Esophagus muscularis mucosa (tissue), 4 donors: ENCODE measurements around the gene OR4D9. TPM values are rescaled to one million over a fixed set of nuclear protein-coding genes. Genes with fewer than 3 reads are reported as not detected.
"Not testable (repeated sequence)": the region's sequence is repeated elsewhere in the genome, so short reads cannot be mapped to it uniquely, and the experiment has no call there.

Source experiments
- DNase-seq: peaks from one replicate; pipeline ENCODE4 v3.0.0-alpha.2; 2017; ENCODE audit errors: extremely low spot score
- H3K27ac ChIP-seq, 4 donors: fragments of 200-600 bp; sonication (generic); replicated peaks in 1 of 4; 1 replicate in 3 of 4; 2 replicates in 1 of 4; pipeline ENCODE4 v1.5.1; 2016 to 2019; ENCODE audit warnings: mild to moderate bottlenecking in 1 of 4
- H3K27me3 ChIP-seq, 4 donors: fragments of 200-600 bp; sonication (generic); one replicate each; pipeline versions ENCODE4 v1.5.1 to v1.6.0; 2016 to 2019
- H3K36me3 ChIP-seq, 4 donors: fragments of 200-600 bp; sonication (generic); one replicate each; pipeline ENCODE4 v1.5.1; 2016 to 2019
- H3K4me1 ChIP-seq, 4 donors: fragments of 200-600 bp; sonication (generic); one replicate each; pipeline ENCODE4 v1.5.1; 2016 to 2019
- H3K4me3 ChIP-seq, 4 donors: fragments of 200-600 bp; sonication (generic); 1 replicate in 2 of 4; 2 replicates in 2 of 4; pipeline ENCODE4 v1.5.1; 2016 to 2019; ENCODE audit warnings: mild to moderate bottlenecking in 4 of 4, moderate library complexity in 1 of 4
- H3K9me3 ChIP-seq, 4 donors: fragments of 200-600 bp; sonication (generic); 1 replicate in 3 of 4; 2 replicates in 1 of 4; pipeline ENCODE4 v1.5.1; 2016 to 2019
- CTCF ChIP-seq, 3 experiments: fragments of 200-600 bp in 2 of 3; fragments of 450-650 bp in 1 of 3; sonication (generic) in 2 of 3; IDR thresholded peaks; one replicate each; pipeline ENCODE4 v1.5.1; 2017 to 2019; ENCODE audit warnings: antibody characterized with exemption in 3 of 3, mild to moderate bottlenecking in 2 of 3, moderate library complexity in 1 of 3
- EP300 ChIP-seq: sonication (generic); formaldehyde crosslinking; IDR thresholded peaks from one replicate; pipeline ENCODE4 v1.6.1; 2017; ENCODE audit warnings: antibody characterized with exemption
- POLR2A ChIP-seq: fragments of 450-650 bp; IDR thresholded peaks from one replicate; pipeline ENCODE4 v1.6.1; 2017; ENCODE audit warnings: antibody characterized with exemption, moderate library complexity, mild to moderate bottlenecking, low read depth
- POLR2AphosphoS5 ChIP-seq, 2 donors: sonication (generic); formaldehyde crosslinking; IDR thresholded peaks; one replicate each; pipeline ENCODE4 v1.6.1; 2017; ENCODE audit warnings: antibody characterized with exemption in 2 of 2
- WGBS: methylation state at CpG from one replicate; pipeline ENCODE4 v1.1.5; 2018; 5-methylcytosine and 5-hydroxymethylcytosine counted together
- intact Hi-C: fragments of 100-400 bp; cut with DNase I; formaldehyde crosslinking; loops from one replicate; pipeline ENCODE4 v1.15.1; 2023
- total RNA-seq, 4 donors: library from RNA; depleted of rRNA; stranded (reverse); fragments of >200 nt; gene quantifications; one replicate each; pipeline versions ENCODE4 v1.1.0 to v1.2.1, GENCODE V29; 2016

OR4D9 gene
- total RNA-seq, 4 donors from 2014 or later, result not detected

DNA sequence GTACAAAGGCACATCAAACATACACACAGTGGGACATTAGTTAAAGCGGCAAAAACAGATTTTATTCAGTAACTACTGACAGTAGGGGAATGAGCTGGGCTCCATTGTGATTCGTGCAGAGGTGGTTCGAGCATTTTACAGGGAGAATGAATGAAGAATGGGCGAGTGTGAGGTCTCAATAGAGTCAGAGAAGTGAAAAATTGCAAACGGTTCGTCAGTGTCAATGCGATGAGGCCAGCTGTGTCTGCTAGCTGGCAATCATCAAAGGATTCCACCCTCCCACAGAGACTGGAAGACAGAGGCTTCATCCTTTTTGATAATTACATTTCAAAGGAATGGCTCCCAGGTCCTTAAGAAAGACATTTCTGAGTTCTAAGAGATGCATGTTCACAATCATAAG lies 17.4 kb downstream of the OR4D9 start:
- Histone ChIP-seq H3K9me3 (no peaks in the 10 kb centered on the region), H3K4me1 (no peaks in the 10 kb centered on the region), H3K4me3 (no peak overlapping the region), H3K27ac (no peak overlapping the region), H3K27me3 (peaks cover 0 to 13% (median 0%) of the 10 kb centered on the region in 4 donors), H3K36me3 (no peaks in the 10 kb centered on the region)
- 59% methylated on average over 7 of the region's 7 CpGs for WGBS
- TF ChIP-seq EP300 (no peak), POLR2AphosphoS5 (IDR thresholded peaks at IDR 0.05) (no peak), POLR2A (no peak), CTCF (IDR thresholded peaks at IDR 0.05) (no peak)
- no peak for DNase-seq
- intact Hi-C loops, result no loop called here

DNA sequence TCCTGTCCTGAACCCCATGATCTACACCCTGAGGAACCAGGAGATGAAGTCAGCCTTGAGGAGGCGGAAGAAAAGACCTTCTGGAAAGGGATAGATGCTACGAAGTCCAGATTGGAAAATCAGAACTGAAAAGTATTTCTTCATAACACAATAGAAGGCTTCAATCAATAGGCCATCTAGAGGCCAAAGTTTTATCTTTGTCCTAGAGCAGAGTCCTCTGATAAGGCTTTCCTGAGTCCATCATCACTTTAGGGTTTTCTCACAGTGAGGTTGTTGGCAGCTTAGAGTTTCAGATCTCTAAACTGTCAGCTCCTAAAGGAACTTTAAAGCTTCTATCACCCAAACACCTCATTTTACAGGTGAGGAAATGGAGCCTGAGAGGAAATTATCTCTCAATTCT lies 21.3 kb downstream of the OR4D9 start:
- no peak for DNase-seq
- Histone ChIP-seq H3K27me3 (peaks cover 0 to 4% (median 0%) of the 10 kb centered on the region in 4 donors), H3K27ac (no peak overlapping the region), H3K36me3 (no peaks in the 10 kb centered on the region), H3K4me3 (no peak overlapping the region), H3K4me1 (peaks cover 0 to 9% (median 6%) of the 10 kb centered on the region in 4 donors), H3K9me3 (no peaks in the 10 kb centered on the region)
- no peak for TF ChIP-seq CTCF (IDR thresholded peaks at IDR 0.05)
- TF ChIP-seq POLR2A, result no peak
- TF ChIP-seq EP300, result no peak
- TF ChIP-seq POLR2AphosphoS5 (IDR thresholded peaks at IDR 0.05), result no peak
- WGBS, result 94% methylated on average over 2 of the region's 2 CpGs
- intact Hi-C loops, result loop anchor here (10.0 kb wide), 2 partner anchors 82 to 272 kb away; partner anchors contain the start of gene OSBP

GRCh38 chr11:59534676-59535075 lies 23.3 kb downstream of the OR4D9 start:
- Histone ChIP-seq H3K36me3 (no peaks in the 10 kb centered on the region), H3K27ac (no peak overlapping the region), H3K4me1 (peaks cover 0 to 12% (median 11%) of the 10 kb centered on the region in 4 donors), H3K27me3 (peaks cover 0 to 4% (median 0%) of the 10 kb centered on the region in 4 donors), H3K9me3 (no peaks in the 10 kb centered on the region), H3K4me3 (no peak overlapping the region)
- TF ChIP-seq POLR2AphosphoS5 (IDR thresholded peaks at IDR 0.05), result no peak
- TF ChIP-seq EP300, result no peak
- no peak for TF ChIP-seq POLR2A
- no peak for TF ChIP-seq CTCF (IDR thresholded peaks at IDR 0.05)
- intact Hi-C loops, result loop anchor here (5.0 to 10.0 kb wide), 3 partner anchors 80 to 270 kb away; partner anchors contain the start of genes OSBP and PATL1
- WGBS, result 82% methylated on average over 1 of the region's 1 CpG
- no peak for DNase-seq

DNA sequence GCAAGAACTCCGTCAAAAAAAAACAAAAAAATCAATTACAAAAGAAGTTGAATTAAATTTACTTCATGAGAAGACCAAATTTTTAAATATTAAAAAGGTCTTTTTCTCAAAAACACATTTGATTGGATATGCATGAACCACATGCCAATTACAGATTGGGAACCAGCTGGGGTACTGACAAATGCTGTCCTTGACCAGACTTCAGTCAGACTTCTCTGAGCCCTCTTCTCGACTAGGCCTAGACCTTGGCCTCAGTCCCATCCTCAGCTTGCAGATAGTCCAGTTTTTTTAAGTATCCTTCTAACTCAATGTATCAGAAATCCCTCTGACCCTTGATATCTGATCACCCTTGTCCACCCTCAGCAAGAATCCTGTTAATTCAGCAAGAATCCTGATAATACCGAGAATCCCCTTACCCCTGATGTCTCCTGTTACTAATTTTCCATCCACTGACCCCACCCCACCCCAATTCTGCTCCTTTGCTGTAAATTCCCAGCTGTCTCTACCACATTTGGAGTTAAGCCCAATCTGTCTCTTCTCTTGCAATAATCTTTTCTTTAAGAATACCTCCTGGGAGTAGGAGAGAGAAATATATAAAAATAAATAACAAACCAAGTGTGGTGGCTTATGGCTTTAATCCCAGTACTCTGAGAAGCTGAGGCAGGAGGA lies 30.9 kb downstream of the OR4D9 start:
- DNase-seq, result no peak
- Histone ChIP-seq H3K4me1 (peaks cover 0 to 6% (median 5%) of the 10 kb centered on the region in 4 donors), H3K36me3 (no peaks in the 10 kb centered on the region), H3K27me3 (no peaks in the 10 kb centered on the region), H3K4me3 (no peak overlapping the region), H3K9me3 (no peaks in the 10 kb centered on the region), H3K27ac (no peak overlapping the region)
- TF ChIP-seq POLR2AphosphoS5 (IDR thresholded peaks at IDR 0.05) (no peak), CTCF (IDR thresholded peaks at IDR 0.05) (no peak), EP300 (no peak), POLR2A (no peak)
- intact Hi-C loops, result no loop called here
- 83% methylated on average over 3 of the region's 3 CpGs for WGBS

DNA sequence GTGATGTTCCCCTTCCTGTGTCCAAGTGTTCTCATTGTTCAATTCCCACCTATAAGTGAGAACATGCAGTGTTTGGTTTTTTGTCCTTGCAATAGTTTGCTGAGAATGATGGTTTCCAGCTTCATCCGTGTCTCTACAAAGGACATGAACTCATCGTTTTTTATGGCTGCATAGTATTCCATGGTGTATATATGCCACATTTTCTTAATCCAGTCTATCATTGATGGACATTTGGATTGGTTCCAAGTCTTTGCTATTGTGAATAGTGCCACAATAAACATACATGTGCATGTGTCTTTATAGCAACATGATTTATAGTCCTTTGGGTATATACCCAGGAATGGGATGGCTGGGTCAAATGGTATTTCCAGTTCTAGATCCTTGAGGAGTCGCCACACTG lies 32.4 kb downstream of the OR4D9 start:
- H3K9me3 ChIP-seq, H3K27me3 ChIP-seq, H3K4me1 ChIP-seq, H3K4me3 ChIP-seq, intact Hi-C loops, DNase-seq, H3K36me3 ChIP-seq, H3K27ac ChIP-seq: not testable (repeated sequence)
- WGBS, result 91% methylated on average over 3 of the region's 3 CpGs
